GM18507 (cell line): Measurements from ENCODE around the gene SLC4A11.

Source experiments
- DNase-seq: peaks from one replicate; pipeline ENCODE4 v3.0.0; 2011; ENCODE audit warnings: low read depth; ENCODE audit not compliant: insufficient read length; ENCODE audit errors: extremely low spot score
- FAIRE-seq: peaks from 2 replicates; lab custom pipeline; 2011; peaks lifted over from hg19 to GRCh38; lab: Jason Lieb, UNC

Gene SLC4A11

DNA sequence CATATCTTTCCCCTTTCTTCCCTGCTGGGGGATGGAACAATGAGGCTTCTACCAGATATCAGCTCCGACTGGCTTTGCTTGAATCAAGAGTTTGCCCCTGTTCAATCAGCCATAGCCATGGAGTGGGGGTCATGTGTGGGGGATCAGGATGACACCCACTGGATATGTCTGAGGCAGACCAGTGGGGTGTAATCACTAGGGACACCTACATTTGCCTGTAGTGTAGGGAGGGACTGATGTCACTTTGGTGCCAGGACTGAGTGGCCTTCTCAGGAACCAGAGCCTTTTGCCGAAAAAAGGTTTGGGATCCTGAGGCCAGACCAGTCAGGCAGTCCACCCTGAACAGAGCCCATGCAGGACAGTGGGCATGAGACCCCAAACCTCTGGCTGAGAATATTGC lies 28.6 kb downstream of the SLC4A11 start:
- no peak for DNase-seq
- peak; percentile 12 for FAIRE-seq

DNA sequence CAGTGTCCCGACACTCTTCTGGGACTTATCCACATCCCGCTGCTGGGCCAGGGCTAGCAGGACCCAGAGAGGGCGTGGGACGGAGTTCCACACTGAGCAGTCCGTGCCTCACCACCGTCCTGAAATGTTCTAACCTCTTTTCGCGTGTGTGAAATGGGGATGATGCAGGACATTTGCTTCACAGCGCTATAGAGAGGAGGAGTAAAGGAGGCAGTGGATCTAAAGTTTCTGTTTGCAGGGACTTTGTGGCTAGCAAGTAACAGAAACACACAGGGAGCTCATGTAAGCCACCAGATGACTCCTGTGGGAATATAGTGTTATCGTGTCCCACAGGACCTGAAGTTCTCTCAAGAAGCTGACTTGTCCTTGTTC lies 29.1 kb downstream of the SLC4A11 start:
- DNase-seq, result no peak
- FAIRE-seq, result no peak

DNA sequence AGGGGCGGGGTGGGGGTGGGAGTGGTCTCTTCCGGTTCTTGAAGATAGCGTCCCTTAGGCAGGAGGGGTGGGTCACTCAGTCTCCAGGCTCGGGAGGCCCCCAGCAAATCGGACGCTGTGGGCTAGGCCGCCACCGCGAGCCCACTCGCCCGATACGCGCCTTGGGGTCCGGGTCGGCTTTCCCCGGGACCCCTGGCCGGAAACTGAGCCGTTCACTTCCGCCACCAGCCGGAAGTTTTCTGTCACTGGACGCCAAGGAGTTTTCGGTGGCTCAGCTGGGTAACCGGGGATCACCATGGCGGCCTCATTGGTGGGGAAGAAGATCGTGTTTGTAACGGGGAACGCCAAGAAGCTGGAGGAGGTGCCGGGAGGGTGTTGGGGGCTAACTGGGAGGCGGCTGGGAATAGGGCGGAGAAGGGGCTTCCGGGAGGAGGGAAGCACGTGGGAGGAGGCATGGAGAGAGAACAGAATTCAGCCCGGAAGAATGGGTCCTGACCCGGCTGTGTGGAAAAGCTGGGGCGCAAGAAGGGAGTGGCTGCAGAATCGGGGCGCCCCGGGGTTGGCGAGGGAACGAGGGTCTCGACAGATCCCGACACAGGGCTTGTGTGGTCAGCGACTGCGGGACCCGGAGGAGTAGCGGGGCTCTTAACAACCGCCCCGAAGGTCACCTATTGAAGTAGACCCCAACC lies 29.6 kb downstream of the SLC4A11 start, which contains the start of gene ITPA:
TSS of gene ITPA (plus strand) at position 242 of the 689 bp plus-strand sequence. CDS start at position 296, 54 bp downstream.
- FAIRE-seq (peak; percentile 85), DNase-seq (peak; percentile 72)

DNA sequence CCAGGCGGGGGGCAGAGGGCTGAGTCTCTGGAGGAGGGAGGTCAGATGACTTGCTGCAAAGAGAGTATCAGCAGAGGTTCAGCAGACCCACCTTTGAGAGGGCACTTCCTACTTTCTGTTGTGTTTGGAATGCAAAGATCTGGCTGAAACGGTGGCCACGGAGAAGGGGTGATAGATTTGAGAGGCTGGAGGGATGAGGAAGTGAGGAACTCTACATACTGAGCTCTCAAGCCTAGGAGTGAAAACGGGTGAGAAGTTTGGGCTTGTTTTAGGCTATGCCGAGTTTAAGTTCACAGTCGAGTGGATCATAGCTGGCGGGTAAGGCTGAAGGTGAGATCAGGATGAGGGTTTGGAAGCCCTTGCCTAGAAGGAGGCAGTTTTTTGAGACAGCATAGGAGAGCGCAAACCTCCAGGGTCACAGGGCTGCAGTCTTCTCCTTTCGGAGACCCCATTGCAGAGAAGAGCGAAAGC lies 30.2 kb downstream of the SLC4A11 start:
- no peak for DNase-seq
- no peak for FAIRE-seq

DNA sequence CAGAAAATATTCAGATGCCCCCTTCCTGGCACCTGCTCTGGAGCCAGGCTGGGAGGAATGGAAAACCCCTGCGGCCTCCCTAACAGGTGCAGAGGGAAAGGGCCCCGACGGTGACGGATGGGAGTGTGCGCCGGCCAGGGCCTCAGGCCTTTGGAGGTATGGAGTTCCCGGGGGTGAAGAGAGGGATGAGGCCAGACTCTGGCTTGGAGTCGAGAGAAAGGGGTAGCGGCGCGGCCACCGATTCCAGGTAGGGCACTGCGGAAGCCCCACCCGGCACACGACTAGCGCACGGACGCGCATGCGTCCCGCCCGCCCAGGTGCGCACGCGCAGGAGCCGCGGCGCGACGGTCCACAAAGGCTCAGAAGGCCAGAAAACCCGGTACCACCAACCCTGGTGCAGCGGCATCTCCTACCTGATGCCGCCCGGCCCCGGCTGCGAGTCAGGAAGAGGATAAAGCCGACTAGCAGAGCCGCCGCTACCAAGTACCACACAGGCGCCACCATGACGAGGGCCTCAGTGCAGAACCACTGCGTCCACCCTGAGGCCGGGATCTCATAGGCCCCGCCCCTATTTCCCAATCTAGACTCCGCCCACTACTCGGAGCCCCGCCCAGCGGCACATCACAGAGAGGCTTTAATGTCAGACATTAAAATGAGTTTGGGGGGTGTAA lies 34.7 kb downstream of the SLC4A11 start, which contains the start of gene DDRGK1:
TSS of gene DDRGK1 (minus strand) at position 559 of the 671 bp plus-strand sequence. CDS start at position 504, 55 bp downstream.
- peak; percentile 86 for DNase-seq
- peak; percentile 92 for FAIRE-seq

DNA sequence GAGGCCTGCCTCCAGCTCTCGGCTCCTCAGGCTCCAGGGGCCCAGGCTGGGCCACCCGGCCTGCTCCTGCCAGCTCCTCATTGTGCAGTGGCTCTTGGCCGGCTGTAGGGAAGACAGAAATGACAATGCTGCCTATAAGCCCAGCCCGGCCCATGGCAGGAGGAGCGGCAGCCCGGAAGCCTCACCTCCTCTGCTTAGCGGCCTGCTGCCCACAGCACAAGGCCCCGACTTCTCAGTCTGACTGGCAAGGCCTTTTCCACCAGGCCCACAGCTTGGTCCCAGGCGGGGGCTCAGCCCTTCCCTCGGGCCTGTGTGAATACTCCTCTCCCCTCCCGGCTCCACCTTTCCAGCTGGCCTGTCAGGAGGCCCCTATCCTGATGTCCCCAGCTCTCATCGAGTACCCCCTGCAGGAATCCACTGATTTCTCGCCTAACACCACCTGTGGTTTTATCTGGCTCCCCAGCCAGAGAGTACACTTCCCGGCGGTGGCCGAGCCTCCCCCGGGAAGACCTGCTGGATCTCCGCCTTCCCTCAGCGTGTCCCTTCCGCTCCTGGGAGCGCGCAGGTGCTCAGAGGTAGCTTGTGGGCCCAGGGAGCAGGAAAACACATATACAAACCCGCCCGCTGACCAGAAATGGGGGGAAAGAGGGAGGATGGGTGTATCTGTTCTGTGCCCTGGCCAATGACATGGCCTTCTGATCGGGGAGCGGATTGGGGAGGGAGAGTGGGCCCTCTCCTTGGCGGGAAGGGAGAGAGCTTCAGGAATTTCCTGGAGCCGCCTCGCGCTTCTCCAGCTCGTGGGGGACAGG lies 35.5 kb downstream of the SLC4A11 start:
- FAIRE-seq, result no peak
- DNase-seq, result peak; percentile 29

DNA sequence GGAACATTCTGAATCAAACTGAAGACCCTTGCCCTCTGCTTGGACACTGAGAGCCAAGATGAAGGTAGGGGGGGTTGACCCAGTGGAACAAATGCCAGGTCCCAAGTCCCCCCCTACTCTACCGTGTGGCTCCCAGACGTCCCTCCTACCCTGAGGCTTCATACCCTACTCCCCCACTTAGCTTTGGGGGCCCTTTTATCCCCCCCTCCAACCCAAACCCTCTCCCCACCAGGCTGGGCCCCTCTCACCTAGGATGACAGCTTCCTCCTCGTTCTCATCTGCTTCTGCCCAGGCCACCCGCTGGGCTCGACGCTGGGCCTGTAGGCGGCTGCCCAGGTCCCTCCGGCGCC lies 36.0 kb downstream of the SLC4A11 start:
- no peak for DNase-seq
- no peak for FAIRE-seq

DNA sequence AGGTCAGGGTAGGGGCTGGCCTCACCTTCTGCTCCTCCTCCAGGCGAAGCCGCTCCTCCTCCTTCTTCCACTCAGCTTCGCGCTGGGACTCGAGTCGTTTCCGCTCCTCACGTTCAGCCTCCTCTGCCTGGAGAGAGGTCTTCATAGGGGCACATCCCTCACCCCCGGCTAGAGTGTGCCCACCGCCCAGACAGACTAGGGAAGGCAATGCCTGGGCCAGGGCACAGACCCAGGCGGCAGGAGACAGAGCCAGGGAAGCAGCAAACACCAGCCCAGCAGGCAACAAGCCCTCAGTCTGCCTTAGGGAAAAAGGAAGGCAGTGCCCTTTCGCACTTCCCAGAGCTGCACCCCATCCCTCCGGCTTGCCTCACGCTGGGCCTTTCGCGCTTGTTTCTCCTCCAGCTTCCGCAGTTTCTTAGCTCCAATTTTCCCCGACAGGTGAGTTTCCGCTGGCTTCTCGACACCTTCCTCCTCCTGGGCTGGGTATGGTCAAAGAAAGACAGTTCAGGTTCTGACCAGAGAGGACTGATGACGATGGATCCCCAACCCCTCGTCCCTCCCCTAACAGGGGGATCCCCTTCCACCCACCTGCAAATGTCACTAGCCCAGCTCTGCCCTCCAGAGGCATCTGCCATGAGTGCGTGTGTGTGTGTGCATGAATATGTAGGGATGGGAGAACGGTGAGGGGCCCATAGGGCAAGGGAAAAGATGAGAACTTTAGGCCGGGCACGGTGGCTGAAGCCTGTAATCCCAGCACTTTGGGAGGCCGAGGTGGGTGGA lies 38.8 kb downstream of the SLC4A11 start:
- no peak for DNase-seq
- no peak for FAIRE-seq

DNA sequence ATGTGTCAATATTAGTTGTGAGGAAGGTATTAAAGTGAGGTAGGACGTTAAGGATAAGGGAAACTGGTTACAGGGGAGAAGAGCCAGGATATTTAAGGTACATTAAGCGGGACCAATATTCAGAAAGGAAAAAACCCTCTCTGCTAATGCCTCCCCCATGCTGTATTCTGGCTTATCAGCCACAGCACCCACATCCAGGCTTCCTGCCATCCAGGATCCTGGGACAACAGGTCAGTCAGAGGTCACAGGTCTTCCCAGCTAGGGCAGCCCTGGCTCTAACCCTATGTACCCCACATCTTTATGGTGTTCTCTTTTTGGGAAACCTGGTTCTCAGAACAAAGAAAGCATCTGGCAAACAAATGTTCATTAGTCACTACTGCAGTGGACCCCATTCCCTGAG lies 39.8 kb downstream of the SLC4A11 start:
- DNase-seq (no peak), FAIRE-seq (no peak)

DNA sequence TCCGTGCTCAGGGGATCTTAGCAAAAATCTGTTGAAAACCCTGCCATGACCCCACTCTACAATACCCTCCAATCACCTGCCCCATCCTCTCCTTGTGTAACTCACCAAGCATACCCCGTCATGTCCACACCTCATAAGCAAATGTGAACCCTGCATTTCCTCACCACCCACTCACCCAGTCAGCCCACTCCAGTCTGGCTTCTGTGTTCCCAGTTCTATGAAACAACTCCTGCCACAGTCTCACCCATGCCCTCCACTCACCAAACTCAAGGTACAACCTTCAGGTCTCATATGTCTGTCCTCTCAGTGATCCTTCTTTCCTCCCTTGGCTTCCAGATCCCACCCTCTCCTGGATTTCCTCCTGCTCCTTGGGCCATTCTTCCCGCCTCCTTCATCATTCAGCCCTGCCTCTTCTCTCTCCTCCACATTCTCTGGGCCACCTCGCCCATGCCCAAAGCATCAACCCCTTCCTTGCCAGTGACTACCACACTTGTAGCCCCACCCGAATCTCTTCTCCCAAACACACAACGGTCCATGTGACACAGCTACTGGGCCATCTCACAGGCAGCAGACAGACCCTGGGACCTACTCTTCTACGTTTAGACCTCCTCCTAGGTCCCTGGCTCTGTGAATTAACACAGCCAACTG lies 43.3 kb downstream of the SLC4A11 start:
- DNase-seq (no peak), FAIRE-seq (no peak)

DNA sequence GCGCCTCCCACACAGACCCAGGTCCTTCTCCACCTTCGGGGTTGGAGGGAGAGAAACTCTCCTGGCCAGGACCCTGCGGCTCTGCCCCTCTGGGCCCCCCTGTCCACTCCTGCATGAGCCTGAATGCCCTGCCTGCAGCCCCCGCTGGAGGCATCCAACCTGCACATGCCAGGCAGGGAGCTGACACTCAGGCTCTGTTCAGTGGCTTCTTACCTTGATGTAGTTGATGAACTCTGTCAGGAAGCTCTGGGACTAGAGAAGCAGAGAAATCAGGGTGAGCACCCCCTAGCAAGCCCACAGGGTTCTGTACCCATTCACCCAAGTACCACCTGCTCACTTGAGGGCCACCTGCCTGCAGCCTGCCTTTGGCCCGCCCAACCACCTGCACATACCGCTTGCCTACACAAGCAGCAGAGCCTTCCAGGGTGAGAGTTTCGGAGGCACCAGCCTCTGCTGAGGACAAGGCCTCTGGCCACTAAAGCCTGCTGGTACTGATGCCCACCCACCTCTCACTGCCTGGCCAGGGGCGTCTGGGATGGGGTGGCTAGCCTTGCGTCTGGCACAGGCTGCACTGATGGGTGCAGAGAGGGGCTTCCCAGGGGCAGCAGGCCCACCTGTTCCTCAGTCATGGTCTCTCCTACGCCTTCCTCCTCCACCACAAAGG lies 44.2 kb downstream of the SLC4A11 start:
- FAIRE-seq (no peak), DNase-seq (no peak)

DNA sequence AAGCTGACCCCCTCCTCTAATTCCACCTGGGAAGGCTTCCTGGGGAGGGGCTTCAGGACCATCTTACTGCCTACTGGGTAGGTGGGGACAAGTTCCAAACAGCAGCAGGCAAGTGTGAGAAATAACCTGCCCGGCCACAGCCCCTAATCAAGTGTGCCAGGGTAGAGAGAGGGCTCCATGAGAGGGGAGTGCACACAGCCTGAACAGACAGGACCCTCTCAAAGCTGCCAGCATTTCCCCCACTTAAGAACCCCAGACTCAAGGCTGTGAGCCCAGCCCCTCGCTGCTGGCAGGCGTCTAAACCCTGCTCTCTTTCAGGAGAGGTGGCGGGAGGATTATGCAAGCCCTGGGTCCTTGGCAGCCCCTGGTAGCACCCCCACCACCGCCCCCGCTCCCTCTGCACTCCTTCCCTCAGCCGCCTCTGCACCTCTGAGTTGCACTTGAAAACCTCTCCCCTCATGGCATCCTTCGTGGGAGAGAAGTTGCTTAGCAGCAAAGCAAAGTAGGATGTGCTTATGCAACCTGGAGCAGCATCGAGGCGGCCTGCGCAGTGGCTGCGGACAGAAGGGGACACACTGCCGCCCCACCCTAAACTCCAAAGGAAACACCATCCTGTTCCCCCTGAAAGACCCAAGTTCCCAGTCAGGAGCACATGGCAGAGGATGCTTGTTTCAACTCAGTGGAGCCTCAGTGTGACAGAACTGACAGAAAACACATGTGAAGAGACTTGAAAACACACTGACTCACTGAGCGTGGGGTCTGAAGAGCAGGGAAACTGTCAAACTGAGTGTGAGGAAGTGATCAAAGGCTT lies 45.0 kb downstream of the SLC4A11 start:
- no peak for FAIRE-seq
- DNase-seq, result no peak

DNA sequence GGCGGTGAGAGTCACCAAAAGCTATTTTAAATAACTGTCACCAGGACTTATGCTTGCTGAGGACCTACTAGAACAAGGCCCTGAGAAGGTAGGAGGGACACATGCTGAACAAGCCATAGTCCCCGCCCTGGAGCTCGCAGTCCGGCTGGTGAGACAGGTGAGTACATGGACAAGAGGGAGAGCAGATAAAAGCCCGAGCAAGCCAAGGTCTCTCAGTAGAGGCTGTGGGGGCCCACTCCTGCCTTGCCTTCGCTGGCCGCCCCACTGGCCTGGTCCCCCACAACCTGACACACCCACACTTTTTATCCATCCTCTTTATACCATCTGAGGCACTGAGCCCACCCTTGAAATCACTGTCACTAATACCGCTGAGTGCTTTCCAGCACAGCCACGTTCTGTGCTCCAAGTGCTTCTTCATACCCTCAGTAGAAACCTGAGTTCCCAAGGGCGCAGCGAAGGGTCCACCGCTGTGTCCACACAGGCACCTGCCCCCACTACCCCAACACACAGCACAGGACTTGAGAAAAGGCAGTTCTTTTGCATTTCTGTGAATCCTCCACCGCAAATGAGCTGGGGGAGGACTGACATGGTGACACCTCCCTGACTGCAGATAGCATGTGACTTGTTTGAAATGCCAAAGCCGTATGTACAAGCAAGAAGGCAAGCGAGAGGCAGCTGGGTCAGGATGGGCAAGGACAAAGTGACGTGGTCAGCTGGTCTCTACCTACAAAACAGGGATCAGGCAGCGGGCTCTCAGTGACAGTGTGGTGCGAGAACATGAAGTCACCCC lies 46.6 kb downstream of the SLC4A11 start:
- no peak for FAIRE-seq
- DNase-seq, result no peak

DNA sequence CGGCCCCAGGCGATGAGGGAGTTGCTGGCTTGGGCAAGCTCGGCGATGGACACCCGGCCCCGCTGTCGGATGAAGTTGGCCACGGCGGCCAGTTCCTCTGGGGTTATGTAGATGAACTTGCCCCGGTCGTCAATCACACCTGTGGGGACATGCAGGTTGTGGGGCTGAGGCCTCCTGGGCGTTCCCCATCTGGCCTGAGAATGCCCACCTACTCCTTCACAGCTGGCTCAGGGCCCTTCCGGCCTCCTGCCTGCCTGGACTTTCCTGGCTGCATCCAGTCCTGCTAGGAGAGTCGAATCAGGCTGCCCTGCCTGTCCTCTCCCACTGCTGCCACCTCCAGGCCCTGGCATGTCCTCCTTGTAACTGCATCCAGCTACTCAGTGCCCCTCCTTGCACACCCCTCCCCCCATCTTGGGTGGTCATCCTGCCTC lies 48.3 kb downstream of the SLC4A11 start:
- FAIRE-seq, result no peak
- no peak for DNase-seq

DNA sequence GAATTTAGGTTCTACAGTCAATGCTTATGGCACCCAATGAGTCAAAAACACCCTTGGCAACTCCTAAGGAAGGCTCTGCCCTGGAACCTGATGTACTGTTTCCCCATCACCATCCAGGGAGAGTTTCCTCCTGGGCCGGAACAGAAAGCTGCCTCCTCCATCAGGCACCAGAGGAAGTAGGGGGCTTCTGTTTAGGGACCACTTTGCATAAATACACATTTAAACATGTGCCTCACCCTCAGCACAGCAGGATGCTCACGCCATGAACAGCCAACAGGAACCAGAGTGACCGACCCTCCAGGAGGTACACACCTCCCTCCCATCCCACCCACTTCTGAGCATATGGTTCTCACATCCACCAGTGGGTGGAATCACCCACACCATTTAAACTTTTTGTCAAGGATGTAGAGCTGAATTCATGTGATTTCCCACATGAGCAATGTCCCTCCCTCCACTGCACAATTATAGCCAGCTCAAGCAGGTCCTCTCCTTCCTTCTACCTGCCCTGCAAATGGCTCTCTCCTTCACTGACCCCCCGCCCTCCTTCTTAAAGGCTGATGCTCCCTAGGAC lies 49.3 kb downstream of the SLC4A11 start:
- FAIRE-seq, result no peak
- no peak for DNase-seq

DNA sequence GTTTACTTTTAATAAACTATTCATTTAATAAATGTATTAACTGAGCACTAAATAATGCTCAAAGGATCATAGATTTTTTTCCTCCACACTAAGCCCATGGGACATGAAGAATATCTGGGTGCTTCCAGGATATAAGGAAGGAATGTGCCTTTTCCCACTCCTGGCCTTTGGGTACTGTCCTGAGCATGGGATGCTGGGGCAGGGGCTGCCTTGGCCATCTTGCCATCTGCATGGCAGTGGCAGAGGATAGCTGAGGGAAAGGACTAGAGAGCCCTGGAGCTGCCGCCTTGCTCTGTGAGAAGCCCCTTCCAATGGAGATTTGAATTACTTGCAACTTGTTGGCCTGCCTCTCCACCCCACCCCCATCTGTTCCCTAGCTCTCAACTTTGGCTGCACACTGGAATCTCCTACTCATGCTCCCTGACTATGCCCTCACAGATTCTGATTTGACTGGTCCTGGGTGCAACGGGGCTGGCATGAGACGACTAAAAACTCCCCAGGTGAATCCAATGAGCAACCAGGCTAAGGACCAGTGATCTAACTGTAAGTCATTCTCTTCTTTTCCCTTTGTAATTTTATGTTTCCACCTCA lies 50.1 kb downstream of the SLC4A11 start:
- DNase-seq (no peak), FAIRE-seq (no peak)
